Activated CD8-positive, alpha-beta memory T cell treated with anti-CD3 and anti-CD28 coated beads, Interleukin-2, amount 50 U/mL, for 1 hour (primary cell): ENCODE data around the gene ODR4.
"Not testable (repeated sequence)": the region's sequence is repeated elsewhere in the genome, so short reads cannot be mapped to it uniquely, and the experiment has no call there.

Experiments
- DNase-seq: peaks from one replicate; pipeline ENCODE4 v3.0.0-alpha.2; 2020; ENCODE audit errors: extremely low read depth

The ODR4 gene

DNA sequence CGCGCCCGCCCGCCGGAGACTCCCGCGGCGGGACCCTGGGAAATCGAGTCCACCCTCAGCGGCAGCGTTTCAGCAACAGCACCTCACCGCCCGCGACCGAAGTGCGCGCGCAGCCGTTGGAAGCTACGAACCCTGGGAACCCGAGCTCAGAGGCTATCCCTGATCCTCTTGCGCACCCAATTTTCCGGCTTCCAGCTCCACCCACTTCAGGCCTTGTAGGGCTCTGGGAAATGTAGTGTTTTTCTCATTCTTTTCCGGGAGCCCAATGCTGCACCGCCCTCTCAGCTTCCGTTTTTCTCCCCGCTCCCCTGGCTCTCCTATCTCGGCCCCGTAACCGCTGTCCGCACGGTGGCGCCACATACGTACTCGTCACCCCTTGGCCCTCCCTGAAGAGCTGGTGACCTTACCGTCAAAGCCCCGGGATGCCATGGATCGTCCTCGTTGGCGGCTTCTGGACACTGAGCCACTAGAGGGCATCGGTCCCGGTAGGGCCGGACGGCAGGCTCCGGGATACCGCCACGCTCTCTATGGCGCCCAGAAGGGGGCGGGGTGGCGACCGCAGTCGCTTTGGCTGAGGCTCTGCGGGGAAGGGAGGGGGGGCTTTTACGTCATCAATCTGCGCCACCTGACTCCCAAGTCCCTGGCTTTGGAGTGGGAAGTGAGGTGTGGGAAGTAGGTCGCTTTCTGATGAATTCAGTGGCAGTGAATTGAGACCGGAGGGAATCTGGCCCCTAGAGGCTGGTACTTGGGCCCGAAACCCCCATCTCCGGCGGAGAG is at the start of gene ODR4, which contains the start of gene TPR:
ODR4 (plus strand) TSS at position 687 of the 777 bp plus-strand sequence. CDS start 3,948 bp downstream, outside the sequence.
TPR (minus strand) TSS at position 102 of the 777 bp plus-strand sequence. CDS start 225 bp downstream, outside the sequence.
- DNase-seq = peak; percentile 92

DNA sequence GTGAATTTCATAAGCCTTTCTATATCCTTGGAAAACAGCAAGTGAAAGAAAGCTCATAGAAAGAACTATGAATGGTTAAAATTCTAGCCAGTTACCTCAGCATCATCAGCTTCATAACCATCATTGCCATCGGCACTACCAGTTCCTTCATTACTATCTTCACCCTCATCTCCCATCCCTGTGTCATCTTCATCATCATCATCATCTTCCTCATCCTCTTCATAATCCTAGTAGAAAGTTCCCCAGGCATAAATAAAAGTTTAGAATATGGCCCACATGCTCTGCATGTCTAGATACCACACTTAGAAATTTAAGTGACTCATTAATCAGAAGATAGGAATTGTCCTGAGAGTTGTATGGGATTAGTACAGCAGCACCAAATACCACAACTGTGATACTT is 49.6 kb upstream of the ODR4 start:
- DNase-seq = no peak

DNA sequence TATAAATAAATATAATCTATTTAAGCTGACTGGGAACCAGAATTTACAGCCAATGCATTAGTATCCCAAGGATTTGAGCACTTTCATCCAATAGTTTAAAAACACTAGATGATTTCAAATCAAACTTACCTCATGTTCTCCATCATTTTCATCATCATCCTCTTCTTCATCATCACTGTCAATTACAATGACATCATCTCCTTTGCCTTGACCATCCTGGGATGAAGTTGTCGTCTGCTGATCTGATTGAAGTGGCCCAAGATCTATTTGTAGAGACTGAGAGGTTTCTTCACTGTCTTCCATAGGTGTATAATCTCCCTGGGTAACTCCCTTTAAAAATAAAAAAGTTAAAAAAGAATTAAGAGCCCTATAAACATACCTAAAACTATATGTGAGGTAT is 48.3 kb upstream of the ODR4 start:
- no peak for DNase-seq

DNA sequence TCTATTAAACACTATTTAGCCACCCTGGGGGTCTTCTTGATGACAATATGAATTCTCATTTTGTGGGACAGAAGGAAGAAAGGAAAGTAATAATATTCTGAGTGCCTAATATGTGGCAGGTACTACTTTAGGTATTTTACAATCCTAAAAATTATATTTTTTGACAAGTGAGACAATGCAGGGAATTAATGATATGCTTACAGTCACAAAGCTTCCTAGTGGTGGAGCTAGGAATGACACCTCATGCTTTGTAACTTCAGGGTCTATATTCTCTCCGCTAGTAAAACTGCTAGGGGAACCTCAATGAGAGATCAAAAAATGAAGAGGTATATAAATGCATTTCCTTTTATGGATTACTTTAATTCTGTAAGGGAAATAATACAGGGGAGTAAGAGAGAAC is 44.9 kb upstream of the ODR4 start:
- no peak for DNase-seq

DNA sequence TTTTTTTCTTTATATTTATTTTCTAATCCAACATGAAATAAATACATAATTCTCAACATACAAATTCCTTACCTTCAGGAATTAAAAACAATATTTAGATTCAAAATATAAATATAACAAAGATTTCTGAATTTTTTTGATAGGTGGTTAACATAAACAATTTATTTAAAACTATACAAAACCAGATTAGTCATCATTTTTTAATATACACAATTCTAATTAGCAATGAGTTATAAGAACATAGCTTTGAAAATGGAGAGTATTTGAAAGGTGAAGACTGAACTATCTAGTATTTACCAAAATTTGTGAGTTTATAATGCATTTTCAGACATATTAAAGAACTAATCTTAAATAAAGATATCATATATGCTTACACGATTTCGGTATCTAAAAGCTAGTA is 38.1 kb upstream of the ODR4 start:
- DNase-seq = no peak

DNA sequence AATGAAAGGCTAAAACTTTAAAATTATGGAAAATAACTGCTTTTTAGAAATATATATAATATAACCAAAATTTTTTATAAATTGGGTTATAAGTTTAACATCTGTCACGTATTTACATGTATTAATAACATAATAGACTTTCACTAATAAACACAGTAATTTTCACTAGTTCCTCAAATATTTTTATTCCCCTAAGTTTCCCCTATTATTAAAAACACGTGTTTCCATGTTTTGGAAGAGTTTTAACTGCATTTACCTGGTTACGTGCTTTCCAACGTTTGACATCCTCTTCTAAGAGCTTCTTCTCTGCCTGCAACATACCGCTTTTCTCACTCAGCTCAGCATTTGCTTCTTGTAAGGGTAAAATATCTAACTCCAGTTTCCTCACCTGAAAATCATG is 34.9 kb upstream of the ODR4 start:
- no peak for DNase-seq

DNA sequence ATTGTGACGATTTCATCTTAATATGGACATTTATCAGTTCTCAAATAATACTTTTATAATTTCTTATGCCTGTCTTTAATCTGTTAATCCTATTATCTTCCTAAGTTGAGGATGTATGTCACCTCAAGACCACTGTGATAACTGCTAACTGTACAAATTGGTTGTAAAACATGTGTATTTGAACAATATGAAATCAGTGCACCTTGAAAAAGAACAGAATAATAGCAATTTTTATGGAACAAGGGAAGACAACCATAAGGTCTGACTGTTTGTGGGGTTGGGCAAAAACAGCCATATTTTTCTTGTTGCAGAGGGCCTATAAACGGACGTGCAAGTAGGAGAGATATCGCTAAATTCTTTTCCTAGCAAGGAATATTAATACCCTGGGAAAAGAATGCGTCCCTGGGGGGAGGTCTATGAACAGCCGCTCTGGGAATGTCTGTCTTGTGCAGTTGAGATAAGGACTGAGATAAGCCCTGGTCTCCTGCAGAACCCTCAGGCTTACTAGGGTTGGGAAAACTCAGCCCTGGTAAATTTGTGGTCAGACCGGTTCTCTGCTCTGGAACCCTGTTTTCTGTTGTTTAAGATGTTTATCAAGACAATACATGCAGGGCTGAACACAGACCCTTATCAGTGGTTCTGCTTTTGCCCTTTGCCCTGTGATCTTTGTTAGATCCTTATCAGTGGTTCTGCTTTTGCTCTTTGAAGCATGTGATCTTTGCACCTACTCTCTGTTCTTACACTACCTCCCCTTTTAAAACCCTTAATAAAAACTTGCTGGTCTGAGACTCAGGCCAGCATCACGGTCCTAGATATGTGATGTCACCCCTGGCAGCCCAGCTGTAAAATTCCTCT is 27.6 kb upstream of the ODR4 start:
- DNase-seq = not testable (repeated sequence)

DNA sequence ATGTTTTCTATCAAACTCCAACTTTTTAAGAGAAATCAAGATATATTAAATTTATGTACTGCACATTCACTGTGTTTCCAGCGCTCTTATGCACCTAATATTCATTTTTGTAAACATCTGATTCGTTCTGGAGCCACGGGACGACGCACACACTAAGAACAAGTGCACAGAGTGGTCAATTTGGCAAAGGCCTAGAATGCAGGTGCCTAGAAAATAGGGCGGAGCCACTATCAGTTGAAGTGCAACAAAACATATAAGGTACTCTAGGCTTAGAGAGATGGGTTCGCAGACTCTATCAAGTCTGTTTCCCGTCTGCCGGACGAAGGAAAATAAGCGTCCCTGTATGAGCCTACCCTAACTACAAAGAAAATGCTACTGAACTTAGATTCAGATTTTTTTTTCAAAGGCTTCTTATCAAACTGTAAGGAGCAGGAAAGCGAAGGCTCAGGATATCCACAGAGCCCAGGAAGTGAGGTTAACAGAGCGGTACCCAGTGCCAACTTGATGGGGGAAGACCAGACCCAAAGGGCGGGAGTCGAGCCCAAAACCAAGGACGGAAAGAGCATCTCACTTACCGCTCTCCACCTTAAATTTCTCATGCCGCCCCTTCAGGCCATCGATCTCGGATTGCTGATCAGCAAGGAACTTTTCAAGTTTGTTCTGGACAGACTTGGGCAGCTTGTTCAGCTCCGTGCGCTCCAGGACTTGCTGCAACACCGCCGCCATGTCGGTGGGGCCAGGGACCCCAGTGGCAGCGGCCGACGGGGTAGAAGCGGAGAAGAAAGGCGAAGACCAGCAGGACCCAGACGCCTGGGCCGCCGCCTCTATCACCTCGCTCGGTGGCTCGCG is 1.1 kb upstream of the ODR4 start:
- no peak for DNase-seq

DNA sequence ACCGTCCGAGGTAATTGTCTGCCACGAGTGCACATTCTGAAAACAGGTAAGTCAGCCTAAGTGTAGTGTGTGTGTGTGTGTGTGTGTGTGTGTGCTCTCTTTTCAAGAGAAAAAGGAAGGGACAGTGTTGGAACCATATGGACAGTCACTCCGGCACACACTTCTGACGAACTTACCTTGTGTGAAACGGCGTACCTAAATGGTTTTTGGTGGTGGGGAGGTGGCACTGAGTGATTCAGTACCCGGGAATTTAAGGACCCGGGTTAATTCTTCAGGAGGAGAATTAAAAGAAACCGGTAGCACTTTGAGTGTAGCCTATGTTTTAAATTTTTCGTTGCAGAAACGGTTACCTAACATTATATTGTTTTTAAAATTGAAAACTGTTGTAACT is 286 bp downstream of the ODR4 start:
- no peak for DNase-seq

DNA sequence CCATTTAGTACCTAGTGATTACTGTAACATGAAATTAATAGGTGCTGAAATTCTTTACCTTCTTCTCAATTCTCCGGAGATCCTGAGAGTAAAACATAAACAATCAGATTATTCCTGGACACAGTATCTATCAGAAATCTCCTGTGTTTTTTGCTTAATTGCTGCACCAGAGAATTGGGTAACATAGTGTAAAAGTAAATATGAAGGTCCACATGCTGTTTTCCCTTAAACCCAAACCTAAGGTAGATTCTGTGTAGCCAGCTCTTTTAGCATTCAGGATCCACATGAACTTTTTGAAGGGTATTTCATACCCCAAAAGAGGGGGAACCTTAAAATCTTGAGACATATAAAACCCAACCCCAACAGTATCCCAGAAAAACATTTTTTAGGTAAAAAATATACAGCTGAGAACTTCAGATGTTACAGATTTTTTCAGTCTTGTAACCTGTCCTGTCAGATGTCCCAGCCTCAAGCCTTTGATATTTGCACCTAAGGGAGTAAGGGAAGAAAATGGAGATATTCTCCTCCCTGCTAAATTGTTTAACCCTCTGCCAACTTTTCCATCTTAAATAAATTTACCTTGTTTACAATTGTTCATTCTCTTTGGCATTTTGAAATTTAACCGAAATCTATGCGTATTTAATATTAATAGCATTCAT is 11.2 kb downstream of the ODR4 start:
- DNase-seq = no peak

DNA sequence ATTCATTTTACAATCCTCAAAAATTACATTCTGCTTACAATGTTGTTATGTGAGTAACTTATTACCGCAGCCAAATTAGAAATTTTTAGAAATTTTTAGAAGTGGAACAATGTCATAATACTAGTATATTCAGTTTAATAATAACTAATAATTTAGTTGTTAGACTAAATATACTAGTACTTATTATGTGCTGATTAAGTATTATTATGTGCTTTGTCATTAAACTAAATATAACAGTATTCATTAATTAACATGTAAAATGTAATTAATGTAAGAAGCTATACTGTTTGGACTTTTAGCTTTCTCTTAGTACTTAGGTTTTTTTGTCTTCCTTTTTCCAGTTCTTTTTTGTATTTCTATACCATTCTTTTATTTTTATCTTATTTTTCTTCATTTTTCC is 15.3 kb downstream of the ODR4 start:
- no peak for DNase-seq

DNA sequence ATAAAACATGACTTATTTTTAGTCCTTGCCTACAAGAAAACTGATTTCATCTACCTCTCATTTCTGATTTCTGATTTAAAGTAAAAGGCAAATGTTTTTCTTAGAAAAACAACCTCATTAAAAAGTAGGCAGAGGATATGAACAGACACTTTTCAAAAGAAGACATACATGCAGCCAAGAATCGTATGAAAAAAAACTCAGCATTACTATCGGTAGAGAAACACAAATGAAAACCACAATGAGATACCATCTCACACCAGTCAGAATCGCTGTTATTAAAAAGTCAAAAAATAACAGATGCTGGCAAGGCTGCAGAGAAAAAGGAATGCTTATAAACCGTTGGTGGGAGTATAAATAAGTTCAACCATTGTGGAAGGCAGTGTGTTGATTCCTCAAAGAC is 16.2 kb downstream of the ODR4 start:
- DNase-seq = no peak

DNA sequence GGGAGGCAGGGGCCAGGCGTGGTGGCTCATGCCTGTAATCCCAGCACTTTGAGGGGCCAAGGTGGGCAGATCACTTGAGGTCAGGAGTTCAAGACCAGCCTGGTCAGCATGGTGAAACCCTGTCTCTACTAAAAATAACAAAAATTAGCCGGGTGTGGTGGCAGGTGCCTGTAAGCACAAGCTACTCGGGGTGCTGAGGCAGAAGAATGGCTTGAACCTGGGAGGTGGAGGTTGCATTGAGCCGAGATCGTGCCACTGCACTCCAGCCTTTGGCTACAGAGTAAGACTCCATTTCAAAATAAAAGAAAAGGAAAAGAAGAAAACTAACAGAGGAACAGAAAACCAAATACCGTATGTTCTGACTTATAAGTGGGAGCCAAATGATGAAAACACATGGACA is 17.1 kb downstream of the ODR4 start:
- not testable (repeated sequence) for DNase-seq

DNA sequence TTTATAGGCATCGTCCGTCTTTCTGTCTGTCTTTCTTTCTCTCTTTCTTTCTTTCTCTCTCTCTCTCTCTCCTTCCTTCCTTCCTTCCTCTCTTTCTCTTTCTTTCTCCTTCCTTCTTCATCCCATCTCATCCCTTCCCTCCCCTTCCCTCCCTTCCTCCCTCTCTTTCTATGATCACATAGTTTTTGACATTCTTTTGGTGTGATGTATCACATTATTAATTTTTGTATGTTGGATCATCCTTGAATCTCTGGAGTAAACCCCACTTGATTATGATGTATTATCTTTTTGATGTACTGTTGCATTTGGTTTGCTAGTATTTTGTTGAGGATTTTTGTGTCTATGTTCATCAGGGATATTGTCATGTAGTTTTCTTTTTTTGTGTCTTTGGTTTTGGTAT is 25.8 kb downstream of the ODR4 start:
- DNase-seq = not testable (repeated sequence)

DNA sequence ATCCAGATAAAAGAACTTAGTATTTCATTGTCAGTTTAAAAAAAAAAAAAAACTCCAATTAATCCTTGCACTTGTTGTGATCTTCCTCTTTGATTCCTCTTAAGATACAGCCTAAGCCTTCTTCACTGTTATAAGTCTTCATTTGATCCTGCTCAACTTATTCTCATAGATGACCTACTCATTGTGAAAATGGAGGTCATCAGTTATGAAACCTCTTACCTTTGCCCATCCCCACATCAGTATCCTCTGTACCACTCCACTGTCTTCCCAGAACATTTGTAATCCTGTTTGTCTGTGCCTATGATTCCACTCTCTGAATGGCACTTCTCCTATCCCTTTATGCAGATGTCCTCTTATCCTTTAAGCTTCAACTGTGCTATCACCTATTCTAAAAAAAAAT is 28.0 kb downstream of the ODR4 start:
- DNase-seq = no peak

DNA sequence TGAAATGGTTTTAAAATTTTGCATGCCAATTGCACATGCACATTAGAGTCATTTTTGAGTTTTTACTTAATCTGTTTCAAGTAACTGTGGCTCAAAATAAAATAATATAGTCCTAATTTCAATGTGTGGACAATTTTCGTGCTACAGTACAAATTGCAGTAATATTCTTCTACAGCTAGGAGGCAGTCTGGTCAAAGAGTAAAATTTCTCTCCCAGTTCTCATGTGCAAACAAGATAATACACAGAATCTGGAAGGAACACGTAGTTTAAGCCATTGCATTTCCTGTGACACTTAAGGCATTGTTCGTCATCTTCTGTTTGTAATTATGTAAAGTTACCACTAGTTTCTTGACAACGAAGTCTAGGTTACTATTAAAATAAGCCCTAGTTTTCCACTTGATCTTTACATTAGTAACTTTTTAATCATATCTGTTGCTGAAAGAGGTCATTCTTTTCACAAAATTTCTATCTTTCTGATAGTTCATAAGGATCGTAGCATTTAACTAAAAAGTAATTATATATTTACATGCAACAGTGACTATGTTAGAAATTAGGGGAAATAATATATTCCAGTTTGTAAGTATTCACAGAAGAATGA is 28.9 kb downstream of the ODR4 start:
- no peak for DNase-seq

DNA sequence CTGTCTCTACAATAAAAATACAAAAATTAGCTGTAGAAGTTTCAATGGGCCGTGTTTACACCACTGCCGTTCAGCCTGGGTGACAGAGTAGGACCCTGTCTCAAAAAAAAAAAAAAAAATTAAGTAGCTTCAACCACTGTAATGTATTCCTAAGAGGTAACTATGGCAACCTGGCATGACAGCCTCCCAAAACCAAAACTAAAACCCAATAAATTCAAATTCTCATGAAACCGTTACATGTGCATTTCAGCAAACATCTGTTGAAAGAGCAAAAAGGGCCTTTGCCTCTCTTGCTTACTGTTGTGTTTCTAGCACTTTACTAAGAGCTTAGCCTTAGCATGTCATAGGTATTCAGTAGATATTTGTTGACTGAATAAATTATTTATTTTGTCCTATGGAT is 33.5 kb downstream of the ODR4 start:
- no peak for DNase-seq

DNA sequence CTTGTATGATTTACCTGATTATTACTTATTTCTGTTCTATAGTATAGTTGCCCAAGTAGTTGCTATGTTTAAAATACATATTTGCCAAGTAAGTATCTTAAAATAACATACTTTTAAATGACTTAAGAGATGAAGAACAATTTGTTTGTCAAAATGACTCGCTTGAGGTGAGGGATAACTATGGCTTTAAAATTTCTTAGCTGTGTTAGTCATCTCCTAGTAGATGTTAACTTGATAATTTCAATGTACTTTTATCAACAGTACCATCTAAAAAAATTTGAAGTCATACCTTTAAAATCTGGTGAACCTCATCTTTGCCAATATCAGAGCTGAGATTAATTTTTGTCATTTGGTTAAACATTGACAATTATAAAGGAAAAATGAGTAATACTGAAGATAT is 37.7 kb downstream of the ODR4 start:
- DNase-seq = no peak

DNA sequence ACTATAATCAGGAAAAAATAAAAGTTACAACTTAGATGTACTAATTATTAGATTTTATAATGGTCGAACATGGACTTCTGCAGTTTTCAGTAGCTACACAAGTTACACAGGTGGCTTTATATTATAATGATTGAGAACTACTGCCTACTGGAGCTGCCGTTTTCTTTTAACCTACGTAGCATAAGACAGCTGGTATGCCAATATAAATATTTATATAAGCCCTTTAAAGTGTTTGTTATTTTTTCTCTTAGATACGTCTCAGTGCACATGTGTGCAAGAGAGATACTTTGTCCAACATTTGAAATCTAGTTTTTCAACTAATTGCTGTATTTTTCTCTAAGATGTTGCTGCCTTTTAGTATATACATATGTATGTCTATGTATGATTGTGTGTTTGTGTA is 42.9 kb downstream of the ODR4 start:
- DNase-seq = no peak

DNA sequence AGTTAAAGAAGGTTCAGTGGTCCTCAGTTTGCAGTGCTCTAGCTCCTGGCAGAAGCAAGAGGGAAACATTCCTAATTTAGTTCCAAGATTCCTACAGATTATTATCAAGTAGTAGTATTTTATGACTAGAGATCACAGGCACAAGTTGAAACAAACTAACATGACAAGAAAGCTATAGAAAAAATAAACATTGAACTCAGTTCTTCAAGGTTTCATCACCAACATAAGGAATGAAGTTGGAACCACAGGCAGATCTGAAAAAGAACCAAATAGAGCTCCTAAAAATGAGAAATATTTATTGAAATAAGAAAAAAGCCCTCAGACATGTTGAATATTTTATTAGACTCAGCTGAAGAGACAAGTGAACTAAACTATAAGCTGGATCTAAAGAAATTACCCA is 44.7 kb downstream of the ODR4 start:
- no peak for DNase-seq

DNA sequence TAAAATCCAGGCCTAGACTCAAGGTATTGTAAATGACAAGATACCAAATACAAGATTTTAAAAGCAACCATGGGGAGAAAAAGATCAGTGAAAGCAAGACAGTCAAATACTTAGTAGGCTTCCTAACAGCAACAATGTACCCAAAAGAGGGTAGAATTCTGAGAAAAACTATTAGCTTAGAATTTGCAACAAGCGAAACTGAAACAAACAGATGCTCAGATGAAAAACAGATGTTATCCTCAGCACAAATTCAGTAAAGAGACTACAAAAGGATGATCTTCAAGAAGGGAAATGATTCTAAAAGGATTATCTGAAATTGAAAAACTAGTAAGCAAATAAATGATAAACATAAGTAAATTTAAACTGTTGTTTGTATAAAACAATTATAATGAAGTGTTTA is 45.3 kb downstream of the ODR4 start:
- DNase-seq = no peak
